Astrocyte (in vitro differentiated cells and primary cell): ENCODE results near the gene RAP1GAP.

Experiments used
- CTCF ChIP-seq: IDR thresholded peaks from 2 replicates; pipeline ENCODE4 v1.5.1; 2011; ENCODE audit warnings: low read depth, mild to moderate bottlenecking, inconsistent platforms, low read length, moderate library complexity; ENCODE audit not compliant: insufficient read depth
- EZH2 ChIP-seq: IDR thresholded peaks from 2 replicates; pipeline ENCODE4 v1.6.1; 2012; ENCODE audit warnings: mild to moderate bottlenecking, low read length, inconsistent platforms; ENCODE audit not compliant: insufficient read depth

DNA sequence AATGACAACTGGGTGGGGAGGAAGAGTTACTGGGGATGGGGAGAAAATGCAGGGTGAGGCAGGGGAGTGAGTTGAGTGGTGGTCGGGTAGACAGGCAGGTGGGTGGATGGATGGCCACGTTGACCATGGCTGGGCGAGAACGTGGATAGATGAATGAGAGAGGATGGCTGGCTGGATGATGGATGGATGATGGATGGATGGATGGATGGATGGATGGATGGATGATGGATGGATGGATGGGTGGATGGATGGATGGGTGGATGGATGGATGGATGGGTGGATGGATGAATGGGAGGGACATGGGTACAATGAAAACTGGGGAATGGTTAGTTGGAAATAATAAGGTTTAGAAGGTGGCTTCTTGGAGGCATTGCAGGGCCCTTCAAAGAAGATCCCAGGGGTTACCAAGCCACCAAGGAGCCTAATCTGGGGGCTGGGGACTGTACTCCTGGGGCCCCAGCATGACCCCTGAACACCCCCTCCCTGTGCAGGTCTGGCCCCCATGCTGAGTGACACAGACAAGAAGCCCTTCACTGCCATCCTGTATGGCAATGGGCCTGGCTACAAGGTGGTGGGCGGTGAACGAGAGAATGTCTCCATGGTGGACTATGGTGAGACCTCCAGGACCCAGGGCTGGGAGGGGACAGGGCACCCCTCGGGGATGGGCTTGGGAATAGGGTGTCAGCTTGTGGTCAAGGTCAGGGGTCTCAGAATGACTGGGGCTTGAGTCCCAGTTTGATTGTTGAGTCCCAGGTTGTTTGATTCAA is 92.9 kb downstream of the RAP1GAP start:
- TF ChIP-seq CTCF: no peak
- no peak for TF ChIP-seq EZH2
